Hepatocyte (in vitro differentiated cells): ENCODE measurements around the gene TOR4A.

ENCODE experiments used
- CTCF ChIP-seq: fragments of 200-600 bp; sonication (generic); IDR thresholded peaks from 2 replicates; pipeline ENCODE4 v1.5.1; 2016; ENCODE audit warnings: antibody characterized with exemption, mild to moderate bottlenecking; ENCODE audit not compliant: poor library complexity
- EZH2 ChIP-seq: fragments of 200-600 bp; sonication (generic); IDR thresholded peaks from 2 replicates; pipeline ENCODE4 v1.6.1; 2016; ENCODE audit warnings: antibody characterized with exemption, mild to moderate bottlenecking, borderline replicate concordance
- EZH2phosphoT487 ChIP-seq: fragments of 200-600 bp; sonication (generic); IDR thresholded peaks from one replicate; pipeline ENCODE4 v1.6.1; 2018; ENCODE audit warnings: antibody characterized with exemption, mild to moderate bottlenecking, low read depth, moderate library complexity; ENCODE audit not compliant: unreplicated experiment, severe bottlenecking

- no peak for TF ChIP-seq CTCF
- no peak for TF ChIP-seq EZH2
- TF ChIP-seq EZH2phosphoT487, result no peak
These were observed 18.5 kb downstream of the TOR4A start for GRCh38 chr9:137295849-137296669.
